ENCODE data around the gene BRSK2. TPM values are rescaled to one million over a fixed set of nuclear protein-coding genes. Genes with fewer than 3 reads are reported as not detected.
"Not testable (repeated sequence)": the region's sequence is repeated elsewhere in the genome, so short reads cannot be mapped to it uniquely, and the experiment has no call there.

BRSK2 gene
- total and polyA plus RNA-seq, 2 donors from 2014 or later, result 0.43 to 1.2 TPM

- intact Hi-C loops (cut with DNase I), result no loop called here
- Histone ChIP-seq H3K4me3 (ENCODE audit: low read length in 3 of 3) (no peak overlapping the region), H3K27ac (ENCODE audit: low read depth in 2 of 2, low read length in 2 of 2) (no peak overlapping the region), H3K4me1 (ENCODE audit: control insufficient read depth in 2 of 3, insufficient read depth in 2 of 3, low read depth in 1 of 3, low read length in 3 of 3) (no peaks in the 10 kb centered on the region), H3K9me3 (ENCODE audit: control insufficient read depth in 2 of 3, insufficient read depth in 1 of 3, low read length in 3 of 3) (peaks cover 0 to 17% (median 0%) of the 10 kb centered on the region in 3 donors), H3K27me3 (ENCODE audit: control insufficient read depth, insufficient read depth, low read length) (no peaks in the 10 kb centered on the region), H3K9ac (ENCODE audit: low read length in 3 of 3) (no peak overlapping the region), H3K36me3 (ENCODE audit: control insufficient read depth in 2 of 3, insufficient read depth in 3 of 3, low read length in 3 of 3) (no peaks in the 10 kb centered on the region)
- TF ChIP-seq CTCF (IDR thresholded peaks at IDR 0.05; ENCODE audit: borderline replicate concordance, extremely low read depth, insufficient read depth), result no peak
- FAIRE-seq (no peak), DNase-seq (peak in 3 of 5 donors; percentile 50 to 77 (median 51))
These were observed 32.7 kb downstream of the BRSK2 start for GRCh38 chr11:1422481-1422880.

- Histone ChIP-seq H3K9ac (ENCODE audit: low read length in 3 of 3) (no peak overlapping the region), H3K27ac (ENCODE audit: low read depth in 2 of 2, low read length in 2 of 2) (no peak overlapping the region), H3K27me3 (ENCODE audit: control insufficient read depth, insufficient read depth, low read length) (no peaks in the 10 kb centered on the region), H3K4me3 (ENCODE audit: low read length in 3 of 3) (no peak overlapping the region), H3K9me3 (ENCODE audit: control insufficient read depth in 2 of 3, insufficient read depth in 1 of 3, low read length in 3 of 3) (peaks cover 0 to 15% (median 0%) of the 10 kb centered on the region in 3 donors), H3K4me1 (ENCODE audit: control insufficient read depth in 2 of 3, insufficient read depth in 2 of 3, low read depth in 1 of 3, low read length in 3 of 3) (no peaks in the 10 kb centered on the region), H3K36me3 (ENCODE audit: control insufficient read depth in 2 of 3, insufficient read depth in 3 of 3, low read length in 3 of 3) (no peaks in the 10 kb centered on the region)
- DNase-seq (no peak), FAIRE-seq (no peak)
- intact Hi-C loops (cut with DNase I), result no loop called here
- no peak for TF ChIP-seq CTCF (IDR thresholded peaks at IDR 0.05; ENCODE audit: borderline replicate concordance, extremely low read depth, insufficient read depth)
These were observed 33.2 kb downstream of the BRSK2 start for GRCh38 chr11:1422981-1423380.

- intact Hi-C loops (cut with DNase I); H3K4me1 ChIP-seq (ENCODE audit: control insufficient read depth in 2 of 3, insufficient read depth in 2 of 3, low read depth in 1 of 3, low read length in 3 of 3); FAIRE-seq: not testable (repeated sequence)
These were observed 33.7 kb downstream of the BRSK2 start for GRCh38 chr11:1423406-1423805.

GRCh38 chr11:1425006-1425405 is 35.3 kb downstream of the BRSK2 start:
- TF ChIP-seq CTCF (IDR thresholded peaks at IDR 0.05; ENCODE audit: borderline replicate concordance, extremely low read depth, insufficient read depth), result no peak
- intact Hi-C loops (cut with DNase I), result no loop called here
- Histone ChIP-seq H3K4me3 (ENCODE audit: low read length in 3 of 3) (no peak overlapping the region), H3K27me3 (ENCODE audit: control insufficient read depth, insufficient read depth, low read length) (no peaks in the 10 kb centered on the region), H3K4me1 (ENCODE audit: control insufficient read depth in 2 of 3, insufficient read depth in 2 of 3, low read depth in 1 of 3, low read length in 3 of 3) (no peaks in the 10 kb centered on the region), H3K9me3 (ENCODE audit: control insufficient read depth in 2 of 3, insufficient read depth in 1 of 3, low read length in 3 of 3) (peaks cover 0 to under 1% (median 0%) of the 10 kb centered on the region in 3 donors), H3K9ac (ENCODE audit: low read length in 3 of 3) (no peak overlapping the region), H3K36me3 (ENCODE audit: control insufficient read depth in 2 of 3, insufficient read depth in 3 of 3, low read length in 3 of 3) (no peaks in the 10 kb centered on the region), H3K27ac (ENCODE audit: low read depth in 2 of 2, low read length in 2 of 2) (no peak overlapping the region)
- DNase-seq (no peak), FAIRE-seq (no peak)

More at GRCh38 chr11:1423406-1423805, 33.7 kb downstream of the BRSK2 start:
- H3K36me3 ChIP-seq (ENCODE audit: control insufficient read depth in 2 of 3, insufficient read depth in 3 of 3, low read length in 3 of 3); H3K9ac ChIP-seq (ENCODE audit: low read length in 3 of 3); H3K27me3 ChIP-seq (ENCODE audit: control insufficient read depth, insufficient read depth, low read length); H3K27ac ChIP-seq (ENCODE audit: low read depth in 2 of 2, low read length in 2 of 2); H3K4me3 ChIP-seq (ENCODE audit: low read length in 3 of 3): not testable (repeated sequence)
- DNase-seq, result peak in 1 of 5 donors; percentile 27
- H3K9me3 ChIP-seq (ENCODE audit: control insufficient read depth in 2 of 3, insufficient read depth in 1 of 3, low read length in 3 of 3), result peaks cover 0 to 12% (median 0%) of the 10 kb centered on the region in 3 donors
